OCI-LY7 (cell line): ENCODE results near the gene LATS2. TPM values are rescaled to one million over a fixed set of nuclear protein-coding genes. Genes with fewer than 3 reads are reported as not detected.

Source experiments
- BruUV-seq: library from RNA; stranded (reverse); fragments of 400-500 nt; replicated peaks from 2 replicates; lab custom pipeline; 2021; lab: Mats Ljungman, UMichigan
- CTCF ChIA-PET: fragments of 300-600 bp; sonication (Branson Sonifier 250); formaldehyde crosslinking; loops from one replicate; lab custom pipeline; 2022; ENCODE audit warnings: antibody characterized with exemption; ENCODE audit not compliant: unreplicated experiment; lab: Charles Lee
- POLR2A ChIA-PET: fragments of 300-600 bp; sonication (Branson Sonifier 250); formaldehyde crosslinking; loops from one replicate; lab custom pipeline; 2022; ENCODE audit warnings: antibody characterized with exemption; lab: Charles Lee
- DNase-seq: peaks from one replicate; pipeline ENCODE4 v3.0.0-alpha.2; 2015; ENCODE audit warnings: low spot score
- H2AFZ ChIP-seq: fragments of 200-600 bp; sonication (generic), shearing (Covaris generic); 2 replicates; pipeline ENCODE4 v1.6.1; 2014; ENCODE audit warnings: mild to moderate bottlenecking, antibody characterized with exemption, low read length, moderate library complexity
- H3K27ac ChIP-seq: fragments of 200-600 bp; sonication (generic); 2 replicates; pipeline ENCODE4 v1.5.1; 2014; ENCODE audit warnings: mixed run types, low read depth, mild to moderate bottlenecking, moderate library complexity, low read length, inconsistent platforms; ENCODE audit not compliant: poor library complexity, severe bottlenecking
- H3K36me3 ChIP-seq: fragments of 200-600 bp; sonication (generic); 2 replicates; pipeline ENCODE4 v1.6.1; 2014; ENCODE audit warnings: mild to moderate bottlenecking, antibody characterized with exemption, low read length, moderate library complexity, mixed read lengths; ENCODE audit not compliant: insufficient read depth
- H3K4me1 ChIP-seq: fragments of 200-600 bp; sonication (generic); 2 replicates; pipeline ENCODE4 v1.5.1; 2014; ENCODE audit warnings: mild to moderate bottlenecking, low read length; ENCODE audit not compliant: insufficient read depth, poor library complexity, severe bottlenecking
- H3K4me2 ChIP-seq: fragments of 200-600 bp; sonication (generic); 2 replicates; pipeline ENCODE4 v1.6.1; 2014; ENCODE audit warnings: mild to moderate bottlenecking, low read length
- H3K4me3 ChIP-seq: fragments of 200-600 bp; sonication (generic); 2 replicates; pipeline ENCODE4 v1.5.1; 2014; ENCODE audit warnings: mild to moderate bottlenecking, low read depth, low read length; ENCODE audit not compliant: poor library complexity, severe bottlenecking
- H3K79me2 ChIP-seq: fragments of 200-600 bp; sonication (generic); 2 replicates; pipeline ENCODE4 v1.6.1; 2016; ENCODE audit warnings: low read depth, mild to moderate bottlenecking, low read length, moderate library complexity, mixed read lengths; ENCODE audit not compliant: insufficient read depth
- H3K9me2 ChIP-seq: fragments of 200-600 bp; sonication (generic); 2 replicates; pipeline ENCODE4 v1.6.1; 2016; ENCODE audit warnings: mild to moderate bottlenecking, low read length, mixed read lengths; ENCODE audit not compliant: insufficient read depth
- H3K9me3 ChIP-seq: fragments of 200-600 bp; sonication (generic); 2 replicates; pipeline ENCODE4 v1.6.1; 2014; ENCODE audit warnings: mild to moderate bottlenecking, mixed run types, low read length, mixed read lengths
- H4K20me1 ChIP-seq: fragments of 200-600 bp; sonication (generic); 2 replicates; pipeline ENCODE4 v1.6.1; 2014; ENCODE audit warnings: mild to moderate bottlenecking, antibody characterized with exemption, low read length, moderate library complexity, mixed read lengths; ENCODE audit not compliant: insufficient read depth
- EZH2phosphoT487 ChIP-seq: fragments of 200-600 bp; sonication (generic); IDR thresholded peaks from 2 replicates; pipeline ENCODE4 v1.6.1; 2018; ENCODE audit warnings: low read depth, borderline replicate concordance, mild to moderate bottlenecking, mixed run types, antibody characterized with exemption, low read length, moderate library complexity, mixed read lengths
- intact Hi-C: fragments of 100-400 bp; cut with micrococcal nuclease; formaldehyde crosslinking; loops from one replicate; pipeline ENCODE4 v1.10.0; 2022; ENCODE audit not compliant: unreplicated experiment
- total RNA-seq, 2 experiments: library from RNA; depleted of rRNA in 1 of 2; stranded (reverse); fragments of >200 nt in 1 of 2; shearing (Covaris generic) in 1 of 2; gene quantifications; 2 replicates each; pipeline ENCODE4 v1.2.3, GENCODE V29; 2014 to 2022
- TF ChIP-seq, protein P1 (sequence below): fragments of 200-600 bp; sonication (generic); conservative IDR thresholded peaks from 2 replicates; pipeline ENCODE4 v1.5.1; 2014; ENCODE audit warnings: mild to moderate bottlenecking, antibody characterized with exemption, low read length, moderate library complexity, mixed read lengths

LATS2 gene
- total RNA-seq, 2 experiments from 2014 or later: 0.19 to 1.3 TPM

GRCh38 chr13:21071015-21071414 lies 9.6 kb upstream of the LATS2 start:
- Histone ChIP-seq H4K20me1 (no peaks in the 10 kb centered on the region), H3K9me3 (no peaks in the 10 kb centered on the region), H3K79me2 (no peaks in the 10 kb centered on the region), H3K36me3 (no peaks in the 10 kb centered on the region), H3K4me2 (no peak overlapping the region), H3K9me2 (no peaks in the 10 kb centered on the region), H2AFZ (no peak overlapping the region), H3K27ac (no peak overlapping the region), H3K4me3 (no peak overlapping the region), H3K4me1 (no peaks in the 10 kb centered on the region)
- CTCF ChIA-PET: no interaction called here
- intact Hi-C loops: no loop called here
- POLR2A ChIA-PET: interaction anchor here (0.9 kb wide), 1 partner anchor 406 kb away, joined by 8 read pairs; no protein-coding TSS in a partner anchor
- no peak for DNase-seq
- no TSS peak for BruUV-seq
- TF ChIP-seq, protein P1, sequence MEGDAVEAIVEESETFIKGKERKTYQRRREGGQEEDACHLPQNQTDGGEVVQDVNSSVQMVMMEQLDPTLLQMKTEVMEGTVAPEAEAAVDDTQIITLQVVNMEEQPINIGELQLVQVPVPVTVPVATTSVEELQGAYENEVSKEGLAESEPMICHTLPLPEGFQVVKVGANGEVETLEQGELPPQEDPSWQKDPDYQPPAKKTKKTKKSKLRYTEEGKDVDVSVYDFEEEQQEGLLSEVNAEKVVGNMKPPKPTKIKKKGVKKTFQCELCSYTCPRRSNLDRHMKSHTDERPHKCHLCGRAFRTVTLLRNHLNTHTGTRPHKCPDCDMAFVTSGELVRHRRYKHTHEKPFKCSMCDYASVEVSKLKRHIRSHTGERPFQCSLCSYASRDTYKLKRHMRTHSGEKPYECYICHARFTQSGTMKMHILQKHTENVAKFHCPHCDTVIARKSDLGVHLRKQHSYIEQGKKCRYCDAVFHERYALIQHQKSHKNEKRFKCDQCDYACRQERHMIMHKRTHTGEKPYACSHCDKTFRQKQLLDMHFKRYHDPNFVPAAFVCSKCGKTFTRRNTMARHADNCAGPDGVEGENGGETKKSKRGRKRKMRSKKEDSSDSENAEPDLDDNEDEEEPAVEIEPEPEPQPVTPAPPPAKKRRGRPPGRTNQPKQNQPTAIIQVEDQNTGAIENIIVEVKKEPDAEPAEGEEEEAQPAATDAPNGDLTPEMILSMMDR: no peak
- no peak for TF ChIP-seq EZH2phosphoT487

- H3K9me3 ChIP-seq: no peaks in the 10 kb centered on the region
- H4K20me1 ChIP-seq: no peaks in the 10 kb centered on the region
- no peaks in the 10 kb centered on the region for H3K79me2 ChIP-seq
- TF ChIP-seq, protein P1: no peak
- no peak for TF ChIP-seq EZH2phosphoT487
- intact Hi-C loops: no loop called here
- no peak overlapping the region for H3K4me3 ChIP-seq
- POLR2A ChIA-PET: interaction anchor here (0.6 to 1.2 kb wide), 2 partner anchors 121 to 123 kb away, joined by 3 to 6 read pairs; no protein-coding TSS in a partner anchor
- no peaks in the 10 kb centered on the region for H3K4me1 ChIP-seq
- no peak overlapping the region for H2AFZ ChIP-seq
- H3K36me3 ChIP-seq: no peaks in the 10 kb centered on the region
- no peak overlapping the region for H3K4me2 ChIP-seq
- DNase-seq: no peak
- H3K27ac ChIP-seq: no peak overlapping the region
- H3K9me2 ChIP-seq: no peaks in the 10 kb centered on the region
- CTCF ChIA-PET: no interaction called here
- BruUV-seq: no TSS peak
Observed at GRCh38 chr13:21069561-21070004, 8.2 kb upstream of the LATS2 start.

DNA sequence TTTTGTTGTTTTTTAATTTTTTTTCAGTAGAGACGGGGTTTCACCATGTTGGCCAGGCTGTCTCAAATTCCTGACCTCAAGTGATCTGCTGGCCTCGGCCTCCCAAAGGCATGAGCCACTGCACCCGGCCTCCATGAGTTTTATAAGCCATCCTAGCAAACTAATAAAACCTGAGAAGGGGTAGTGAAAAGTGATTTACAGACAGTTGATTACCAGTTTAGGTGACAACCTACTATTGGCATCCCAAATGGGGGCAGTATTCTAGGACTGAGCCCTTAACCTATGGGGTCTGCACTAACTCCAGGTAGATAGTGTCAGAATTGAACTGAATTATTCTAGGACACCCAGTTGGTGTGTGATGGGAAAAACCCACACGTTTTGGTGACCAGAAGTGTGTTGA lies 6.5 kb upstream of the LATS2 start:
- intact Hi-C loops: no loop called here
- Histone ChIP-seq H3K9me2 (no peaks in the 10 kb centered on the region), H3K9me3 (no peaks in the 10 kb centered on the region), H3K27ac (no peak overlapping the region), H3K36me3 (no peaks in the 10 kb centered on the region), H2AFZ (no peak overlapping the region), H3K4me2 (no peak overlapping the region), H3K4me3 (no peak overlapping the region), H4K20me1 (no peaks in the 10 kb centered on the region), H3K4me1 (no peaks in the 10 kb centered on the region), H3K79me2 (no peaks in the 10 kb centered on the region)
- no TSS peak for BruUV-seq
- ChIA-PET CTCF (no interaction called here), POLR2A (interaction anchor here (0.7 kb wide), 1 partner anchor 150 kb away, joined by 3 read pairs; no protein-coding TSS in a partner anchor)
- TF ChIP-seq, protein P1: no peak
- no peak for TF ChIP-seq EZH2phosphoT487
- no peak for DNase-seq
